MCF 10A (cell line): ENCODE results near the gene PATE2. TPM values are rescaled to one million over a fixed set of nuclear protein-coding genes. Genes with fewer than 3 reads are reported as not detected.

Source experiments
- BruUV-seq: library from RNA; stranded (reverse); fragments of 400-500 nt; replicated peaks from 2 replicates; lab custom pipeline; 2021; lab: Mats Ljungman, UMichigan
- CTCF ChIA-PET: fragments of 300-600 bp; sonication (Branson Sonifier 250); formaldehyde crosslinking; extraction: SDS; loops from one replicate; lab custom pipeline; 2021; ENCODE audit warnings: antibody characterized with exemption, inconsistent platforms; lab: Yijun Ruan, JAX
- POLR2A ChIA-PET: fragments of 300-600, 350-650 bp; sonication (Branson Sonifier 250); formaldehyde crosslinking; extraction: SDS; loops from one replicate; lab custom pipeline; 2020; ENCODE audit warnings: antibody characterized with exemption, inconsistent platforms; lab: Yijun Ruan, JAX
- DNase-seq: peaks from one replicate; pipeline ENCODE4 v3.0.0-alpha.2; 2018; ENCODE audit not compliant: unreplicated experiment
- H3K27ac Mint-ChIP-seq: one replicate; pipeline ENCODE4 v1.8.0; 2022; ENCODE audit warnings: mild to moderate bottlenecking, low read depth, mixed read lengths; ENCODE audit not compliant: unreplicated experiment
- H3K27me3 Mint-ChIP-seq: one replicate; pipeline ENCODE4 v1.8.0; 2022; ENCODE audit warnings: mixed read lengths; ENCODE audit not compliant: insufficient read depth, unreplicated experiment
- H3K36me3 Mint-ChIP-seq: one replicate; pipeline ENCODE4 v1.8.0; 2022; ENCODE audit warnings: mild to moderate bottlenecking, moderate library complexity, mixed read lengths; ENCODE audit not compliant: insufficient read depth, unreplicated experiment
- H3K4me1 Mint-ChIP-seq: one replicate; pipeline ENCODE4 v1.8.0; 2022; ENCODE audit warnings: mixed read lengths; ENCODE audit not compliant: insufficient read depth, unreplicated experiment
- H3K4me3 Mint-ChIP-seq: one replicate; pipeline ENCODE4 v1.8.0; 2022; ENCODE audit warnings: mild to moderate bottlenecking, moderate library complexity, mixed read lengths; ENCODE audit not compliant: unreplicated experiment
- H3K9me3 Mint-ChIP-seq: one replicate; pipeline ENCODE4 v1.8.0; 2022; ENCODE audit warnings: mixed read lengths; ENCODE audit not compliant: unreplicated experiment
- intact Hi-C: fragments of 100-400 bp; cut with micrococcal nuclease; formaldehyde crosslinking; loops from 2 replicates; pipeline ENCODE4 v1.14.1; 2022
- total RNA-seq: library from RNA; stranded (reverse); gene quantifications from 2 replicates; pipeline ENCODE4 v1.2.3, GENCODE V29; 2022
- TF ChIP-seq, protein P1 (sequence below): fragments of 200-600 bp; IDR thresholded peaks from one replicate; pipeline ENCODE4 v1.8.0; 2022; ENCODE audit warnings: antibody characterized with exemption, mild to moderate bottlenecking; ENCODE audit not compliant: unreplicated experiment

PATE2 gene
- total RNA-seq, 1 experiment from 2014 or later, result not detected

DNA sequence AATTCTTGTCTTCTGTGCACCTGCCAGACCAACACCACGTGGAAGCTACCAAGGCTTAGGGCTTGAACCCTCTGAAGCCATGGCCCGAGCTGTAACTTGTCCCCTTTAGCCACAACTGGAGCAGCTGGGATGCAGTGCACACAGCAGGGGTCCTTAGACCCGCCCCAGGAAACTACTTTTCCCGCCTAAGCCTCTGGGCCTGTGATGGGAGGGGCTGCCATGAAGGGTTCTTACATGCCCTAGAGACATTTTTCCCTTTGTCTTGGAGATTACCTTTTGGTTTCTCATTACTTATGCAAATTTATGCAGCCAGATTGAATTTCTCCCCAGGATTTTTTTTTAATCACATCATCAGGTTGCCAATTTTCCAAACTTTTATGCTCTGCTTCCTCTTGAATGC lies 19.0 kb upstream of the PATE2 start:
- intact Hi-C loops, result no loop called here
- Mint-ChIP-seq H3K9me3 (peaks cover 38% of the 10 kb centered on the region), H3K4me1 (no peaks in the 10 kb centered on the region), H3K27ac (no peak overlapping the region), H3K27me3 (no peaks in the 10 kb centered on the region), H3K36me3 (no peaks in the 10 kb centered on the region), H3K4me3 (no peak overlapping the region)
- no TSS peak for BruUV-seq
- TF ChIP-seq, protein P1, sequence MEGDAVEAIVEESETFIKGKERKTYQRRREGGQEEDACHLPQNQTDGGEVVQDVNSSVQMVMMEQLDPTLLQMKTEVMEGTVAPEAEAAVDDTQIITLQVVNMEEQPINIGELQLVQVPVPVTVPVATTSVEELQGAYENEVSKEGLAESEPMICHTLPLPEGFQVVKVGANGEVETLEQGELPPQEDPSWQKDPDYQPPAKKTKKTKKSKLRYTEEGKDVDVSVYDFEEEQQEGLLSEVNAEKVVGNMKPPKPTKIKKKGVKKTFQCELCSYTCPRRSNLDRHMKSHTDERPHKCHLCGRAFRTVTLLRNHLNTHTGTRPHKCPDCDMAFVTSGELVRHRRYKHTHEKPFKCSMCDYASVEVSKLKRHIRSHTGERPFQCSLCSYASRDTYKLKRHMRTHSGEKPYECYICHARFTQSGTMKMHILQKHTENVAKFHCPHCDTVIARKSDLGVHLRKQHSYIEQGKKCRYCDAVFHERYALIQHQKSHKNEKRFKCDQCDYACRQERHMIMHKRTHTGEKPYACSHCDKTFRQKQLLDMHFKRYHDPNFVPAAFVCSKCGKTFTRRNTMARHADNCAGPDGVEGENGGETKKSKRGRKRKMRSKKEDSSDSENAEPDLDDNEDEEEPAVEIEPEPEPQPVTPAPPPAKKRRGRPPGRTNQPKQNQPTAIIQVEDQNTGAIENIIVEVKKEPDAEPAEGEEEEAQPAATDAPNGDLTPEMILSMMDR, result no peak
- ChIA-PET CTCF (no interaction called here), POLR2A (no interaction called here)
- DNase-seq, result no peak

DNA sequence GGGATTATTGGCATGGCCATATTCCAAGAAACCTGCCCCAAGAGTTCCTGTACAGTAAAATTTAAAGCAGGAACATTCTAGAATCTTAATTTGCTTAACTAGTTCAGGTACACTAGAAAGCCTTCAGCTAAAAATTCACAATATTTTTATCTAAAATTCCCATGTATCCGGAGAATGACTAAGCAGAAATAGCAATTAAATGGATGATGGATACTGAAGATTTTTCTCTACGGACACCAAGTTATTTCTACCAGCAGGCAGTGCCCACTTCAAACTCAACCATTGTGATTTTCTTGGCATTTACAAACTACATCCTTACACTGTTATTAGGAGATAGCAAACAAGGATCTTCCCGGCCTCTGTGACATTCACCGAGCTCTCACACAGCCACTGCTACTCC lies 12.2 kb upstream of the PATE2 start:
- no peaks in the 10 kb centered on the region for H3K27me3 Mint-ChIP-seq
- no peaks in the 10 kb centered on the region for H3K36me3 Mint-ChIP-seq
- TF ChIP-seq, protein P1, result no peak
- ChIA-PET CTCF (interaction anchor here (0.6 to 1.2 kb wide), 2 partner anchors 31 to 1751 kb away, joined by 3 read pairs; no protein-coding TSS in a partner anchor), POLR2A (interaction anchor here (0.7 kb wide), 1 partner anchor 97 kb away, joined by 6 read pairs; no protein-coding TSS in a partner anchor)
- no TSS peak for BruUV-seq
- no peak for DNase-seq
- intact Hi-C loops, result no loop called here
- H3K27ac Mint-ChIP-seq, result no peak overlapping the region
- peaks cover 25% of the 10 kb centered on the region for H3K9me3 Mint-ChIP-seq
- H3K4me1 Mint-ChIP-seq, result no peaks in the 10 kb centered on the region
- H3K4me3 Mint-ChIP-seq, result no peak overlapping the region

GRCh38 chr11:125787827-125788226 lies 9.2 kb upstream of the PATE2 start, which contains the start of gene PATE3:
Gene PATE3, plus strand, starts transcription at chr11:125788127. Its CDS starts 25 bp downstream, at chr11:125788152.
- Mint-ChIP-seq H3K9me3 (peaks cover 6% of the 10 kb centered on the region), H3K36me3 (no peaks in the 10 kb centered on the region), H3K4me3 (no peak within 1 kb of the TSS), H3K27ac (no peak within 1 kb of the TSS), H3K27me3 (no peaks in the 10 kb centered on the region), H3K4me1 (no peaks in the 10 kb centered on the region)
- no peak for DNase-seq
- BruUV-seq, result no TSS peak
- CTCF ChIA-PET, result interaction anchor here (0.6 kb wide), 1 partner anchor 457 kb away, joined by 4 read pairs; no protein-coding TSS in a partner anchor
- POLR2A ChIA-PET, result no interaction called here
- intact Hi-C loops, result no loop called here
- TF ChIP-seq, protein P1, result no peak

GRCh38 chr11:125784678-125785077 lies 6.0 kb upstream of the PATE2 start:
- no TSS peak for BruUV-seq
- Mint-ChIP-seq H3K27ac (no peak overlapping the region), H3K27me3 (no peaks in the 10 kb centered on the region), H3K9me3 (peaks cover 8% of the 10 kb centered on the region), H3K4me1 (no peaks in the 10 kb centered on the region), H3K36me3 (no peaks in the 10 kb centered on the region), H3K4me3 (no peak overlapping the region)
- CTCF ChIA-PET, result no interaction called here
- intact Hi-C loops, result no loop called here
- DNase-seq, result no peak
- POLR2A ChIA-PET, result no interaction called here
- TF ChIP-seq, protein P1, result no peak
